SK-N-MC (cell line): ENCODE data around the gene SELENOV.

Experiments
- DNase-seq: peaks from one replicate; pipeline ENCODE4 v3.0.0-alpha.2; 2011; ENCODE audit warnings: low read depth, low spot score
- H3K27ac ChIP-seq: fragments of 200-600 bp; sonication (generic); 2 replicates; pipeline ENCODE4 v1.5.1; 2016; ENCODE audit warnings: mixed run types
- H3K36me3 ChIP-seq: fragments of 200-600 bp; sonication (generic); 2 replicates; pipeline ENCODE4 v1.6.1; 2017; ENCODE audit warnings: antibody characterized with exemption, low read length, mixed read lengths; ENCODE audit not compliant: insufficient read depth
- H3K4me3 ChIP-seq: fragments of 200-600 bp; sonication (generic); 2 replicates; pipeline ENCODE4 v1.5.1; 2016
- H3K9ac ChIP-seq: fragments of 200-600 bp; sonication (generic); 2 replicates; pipeline ENCODE4 v1.8.0; 2017; ENCODE audit warnings: mixed run types, mixed read lengths; ENCODE audit not compliant: insufficient read length
- H3K9me3 ChIP-seq: fragments of 200-600 bp; sonication (generic); 2 replicates; pipeline ENCODE4 v1.6.1; 2017; ENCODE audit warnings: low read depth, mild to moderate bottlenecking, antibody characterized with exemption, low read length, moderate library complexity, mixed read lengths
- EZH2 ChIP-seq: fragments of 200-600 bp; sonication (generic); IDR thresholded peaks from one replicate; pipeline ENCODE4 v1.6.1; 2017; ENCODE audit warnings: antibody characterized with exemption
- FOXP2 ChIP-seq: optimal IDR thresholded peaks from 2 replicates; pipeline ENCODE3; 2011; ENCODE audit warnings: mild to moderate bottlenecking, moderate library complexity; ENCODE audit not compliant: insufficient read depth; ENCODE audit errors: extremely low read length, control extremely low read depth
- POLR2AphosphoS5 ChIP-seq: IDR thresholded peaks from 2 replicates; pipeline ENCODE4 v1.6.1; 2012; ENCODE audit warnings: mild to moderate bottlenecking, low read depth, low read length, borderline replicate concordance

SELENOV gene

GRCh38 chr19:39550197-39550596, 35.3 kb downstream of the SELENOV start:
- no peak for DNase-seq
- no peak overlapping the region for H3K27ac ChIP-seq
- no peaks in the 10 kb centered on the region for H3K9me3 ChIP-seq
- H3K4me3 ChIP-seq = no peak overlapping the region
- H3K9ac ChIP-seq = no peak overlapping the region
- TF ChIP-seq EZH2 (no peak), POLR2AphosphoS5 (no peak)
- H3K36me3 ChIP-seq = no peaks in the 10 kb centered on the region

DNA sequence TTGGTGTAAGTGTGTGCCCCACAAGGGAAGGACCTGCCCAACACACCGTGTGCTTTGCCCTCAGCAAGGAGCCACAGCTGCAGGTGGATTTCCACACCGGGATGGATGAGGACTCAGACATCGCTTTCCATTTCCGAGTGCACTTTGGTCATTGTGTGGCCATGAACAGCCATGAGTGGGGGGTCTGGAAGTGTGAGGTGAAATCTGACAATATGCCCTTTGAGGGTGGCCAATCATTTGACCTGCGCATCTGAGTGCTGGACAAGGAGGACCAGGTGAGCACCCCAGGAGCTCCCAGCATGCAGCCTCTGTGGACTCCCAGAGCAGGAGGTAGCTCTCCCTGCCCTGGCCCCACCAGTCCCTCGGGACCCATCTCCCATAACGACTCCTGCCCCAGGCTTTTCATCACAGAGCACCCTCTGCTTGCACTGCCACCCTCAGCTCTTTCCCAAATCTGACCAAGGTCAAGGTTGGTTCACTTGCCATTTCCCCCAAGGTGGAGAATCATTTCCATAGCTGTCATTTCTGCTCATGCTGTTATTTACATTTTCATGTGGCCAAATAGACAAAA, 38.2 kb downstream of the SELENOV start:
- Histone ChIP-seq H3K4me3 (no peak overlapping the region), H3K9ac (no peak overlapping the region), H3K27ac (no peak overlapping the region), H3K36me3 (no peaks in the 10 kb centered on the region), H3K9me3 (no peaks in the 10 kb centered on the region)
- DNase-seq = no peak
- no peak for TF ChIP-seq EZH2
- TF ChIP-seq FOXP2 = no peak
- TF ChIP-seq POLR2AphosphoS5 = no peak

DNA sequence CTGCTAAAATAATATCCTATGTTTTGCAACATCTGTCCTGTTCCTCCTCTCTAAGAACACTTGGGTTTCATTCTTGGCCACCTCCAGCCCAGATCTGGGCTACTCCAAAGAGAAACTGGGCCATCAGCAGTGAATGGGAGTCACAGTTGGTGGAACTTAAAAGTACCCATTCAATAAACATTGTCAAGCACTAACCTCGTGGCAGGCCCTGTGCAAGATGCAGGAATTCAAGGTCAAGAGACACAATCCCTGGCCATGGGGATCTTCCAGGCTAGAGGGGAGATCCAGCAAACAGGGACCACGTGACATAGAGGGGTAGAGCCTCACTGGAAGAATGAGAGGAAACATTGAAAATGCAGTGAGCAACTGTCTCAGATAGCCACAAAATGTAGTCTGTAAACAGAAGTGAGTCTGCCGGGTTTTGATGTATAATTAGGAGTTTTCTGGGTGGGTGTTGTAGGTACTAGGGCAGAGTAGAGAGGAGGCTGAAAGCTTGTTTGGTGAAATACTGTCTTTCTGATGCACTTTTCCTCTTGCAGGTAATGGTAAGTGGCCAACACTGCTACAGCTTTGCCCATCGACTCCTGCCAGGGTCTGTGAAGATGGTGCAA, 39.9 kb downstream of the SELENOV start:
- Histone ChIP-seq H3K36me3 (no peaks in the 10 kb centered on the region), H3K9me3 (no peaks in the 10 kb centered on the region), H3K4me3 (no peak overlapping the region), H3K27ac (no peak overlapping the region), H3K9ac (no peak overlapping the region)
- no peak for DNase-seq
- TF ChIP-seq EZH2 (no peak), FOXP2 (no peak), POLR2AphosphoS5 (no peak)

DNA sequence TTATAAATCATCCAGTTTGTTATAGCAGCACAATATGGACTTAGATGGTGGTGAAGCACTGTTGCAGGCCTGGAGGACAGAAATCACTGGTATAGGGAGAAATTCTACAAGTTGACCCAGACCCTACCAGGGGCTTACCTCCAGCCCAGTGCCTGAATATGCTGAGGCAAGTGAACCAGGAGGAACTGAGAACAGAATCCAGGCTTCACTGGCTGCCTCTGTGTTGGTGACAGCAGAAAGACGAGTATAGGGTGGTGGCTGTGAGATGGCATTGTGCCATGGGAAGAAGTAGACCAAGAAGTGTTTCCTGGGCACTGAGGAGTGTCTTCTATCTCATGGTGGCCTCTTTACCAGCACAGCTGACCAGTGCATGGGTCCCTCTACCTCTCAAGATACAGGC, 40.9 kb downstream of the SELENOV start:
- H3K9ac ChIP-seq = no peak overlapping the region
- no peak overlapping the region for H3K4me3 ChIP-seq
- H3K27ac ChIP-seq = no peak overlapping the region
- TF ChIP-seq POLR2AphosphoS5 (no peak), FOXP2 (no peak), EZH2 (no peak)
- H3K36me3 ChIP-seq = no peaks in the 10 kb centered on the region
- no peak for DNase-seq
- no peaks in the 10 kb centered on the region for H3K9me3 ChIP-seq

DNA sequence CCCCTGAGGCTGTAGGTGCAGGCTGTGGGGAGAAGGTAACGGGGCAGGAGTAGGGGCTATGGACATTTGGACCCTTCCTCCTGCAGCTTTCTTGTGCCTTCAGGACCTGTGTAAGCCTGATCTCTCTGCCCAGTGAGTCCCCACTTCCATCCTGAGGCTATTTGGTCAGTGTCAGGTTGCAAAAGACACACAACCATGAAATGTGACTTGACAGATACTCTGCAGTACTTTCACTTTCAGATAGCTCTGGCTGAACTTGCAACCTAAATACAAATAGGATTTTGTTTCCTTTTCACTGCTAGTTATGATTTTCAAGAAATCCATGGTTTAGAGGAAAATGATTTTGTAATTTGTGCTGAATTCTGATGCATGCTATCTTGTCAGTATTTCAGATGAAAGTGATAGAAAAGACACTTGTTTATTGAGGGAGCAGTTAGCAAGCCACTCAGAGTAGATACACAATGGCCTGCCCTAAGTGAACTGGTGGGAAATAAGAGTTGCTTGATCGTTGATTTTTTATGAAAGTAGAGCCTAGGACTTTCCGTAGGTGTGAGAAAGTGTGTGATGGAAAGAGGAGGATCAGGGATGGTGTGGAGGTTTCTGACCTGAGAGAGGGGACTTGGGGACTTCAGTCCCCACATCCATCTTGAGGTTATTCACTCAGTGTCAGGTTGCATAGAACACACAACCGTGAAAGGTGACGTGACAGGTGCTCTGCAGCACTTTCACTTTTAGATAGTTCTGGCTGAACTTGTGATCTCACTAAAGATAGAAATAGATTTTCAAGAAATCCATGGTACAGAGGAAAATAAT, 43.1 kb downstream of the SELENOV start:
- Histone ChIP-seq H3K36me3 (no peaks in the 10 kb centered on the region), H3K9me3 (no peaks in the 10 kb centered on the region), H3K9ac (no peak overlapping the region), H3K4me3 (no peak overlapping the region), H3K27ac (no peak overlapping the region)
- DNase-seq = no peak
- TF ChIP-seq FOXP2 (no peak), EZH2 (no peak), POLR2AphosphoS5 (no peak)

- no peak for DNase-seq
- TF ChIP-seq EZH2 = no peak
- no peak for TF ChIP-seq POLR2AphosphoS5
- no peak for TF ChIP-seq FOXP2
- H3K4me3 ChIP-seq = no peak overlapping the region
- no peaks in the 10 kb centered on the region for H3K9me3 ChIP-seq
- H3K27ac ChIP-seq = no peak overlapping the region
- no peaks in the 10 kb centered on the region for H3K36me3 ChIP-seq
- no peak overlapping the region for H3K9ac ChIP-seq
Observed at GRCh38 chr19:39558624-39559117, 43.7 kb downstream of the SELENOV start.

DNA sequence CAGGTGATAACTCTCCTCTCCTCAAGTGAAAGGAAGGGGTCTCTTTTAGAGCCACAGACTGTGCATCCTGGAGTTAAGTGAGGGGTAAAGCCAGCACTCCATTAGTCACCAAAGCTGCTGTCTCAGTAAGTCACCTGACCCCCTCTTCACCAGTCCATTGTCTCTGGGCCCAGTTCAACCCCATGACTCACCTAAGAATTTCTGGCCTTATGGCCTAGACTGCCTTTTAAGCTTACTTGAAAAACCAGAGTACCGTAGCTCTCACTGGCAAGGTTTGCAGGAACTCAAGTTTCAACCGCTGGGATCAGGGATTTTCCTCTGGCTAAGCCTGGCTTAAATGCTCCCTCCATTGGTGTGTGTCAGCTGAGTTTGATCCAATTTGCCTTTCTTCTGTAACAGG, 48.5 kb downstream of the SELENOV start:
- Histone ChIP-seq H3K4me3 (no peak overlapping the region), H3K9ac (no peak overlapping the region), H3K9me3 (no peaks in the 10 kb centered on the region), H3K27ac (no peak overlapping the region), H3K36me3 (no peaks in the 10 kb centered on the region)
- no peak for DNase-seq
- TF ChIP-seq POLR2AphosphoS5 (no peak), EZH2 (no peak), FOXP2 (no peak)

- H3K27ac ChIP-seq = no peak overlapping the region
- H3K9ac ChIP-seq = no peak overlapping the region
- H3K9me3 ChIP-seq = no peaks in the 10 kb centered on the region
- H3K4me3 ChIP-seq = no peak overlapping the region
- no peak for DNase-seq
- no peak for TF ChIP-seq POLR2AphosphoS5
- H3K36me3 ChIP-seq = no peaks in the 10 kb centered on the region
Observed at GRCh38 chr19:39566064-39566463, 51.1 kb downstream of the SELENOV start.
